ENCODE results near the gene KRTAP5-8.
"Not testable (repeated sequence)": the region's sequence is repeated elsewhere in the genome, so short reads cannot be mapped to it uniquely, and the experiment has no call there.

The KRTAP5-8 gene

GRCh38 chr11:71534711-71535608 lies 2.9 kb upstream of the KRTAP5-8 start:
- not testable (repeated sequence) for H3K27ac ChIP-seq (ENCODE audit: low read depth, low read length); H3K9me3 ChIP-seq (ENCODE audit: control insufficient read depth in 1 of 2, low read length in 2 of 2); H3K9ac ChIP-seq (ENCODE audit: low read depth in 1 of 2, low read length in 2 of 2); H3K4me1 ChIP-seq (ENCODE audit: control insufficient read depth in 1 of 2, insufficient read depth in 2 of 2, low read length in 2 of 2); H3K27me3 ChIP-seq (ENCODE audit: control insufficient read depth in 1 of 2, insufficient read depth in 2 of 2, low read length in 2 of 2); H3K36me3 ChIP-seq (ENCODE audit: control insufficient read depth in 1 of 2, insufficient read depth in 2 of 2, low read length in 2 of 2); H3K4me3 ChIP-seq (ENCODE audit: low read depth in 1 of 2, low read length in 2 of 2)

GRCh38 chr11:71535825-71536224 lies 2.0 kb upstream of the KRTAP5-8 start:
- Histone ChIP-seq H3K27ac (ENCODE audit: low read depth, low read length) (no peak overlapping the region), H3K9me3 (ENCODE audit: control insufficient read depth in 1 of 2, low read length in 2 of 2) (no peaks in the 10 kb centered on the region), H3K4me3 (ENCODE audit: low read depth in 1 of 2, low read length in 2 of 2) (no peak overlapping the region), H3K4me1 (ENCODE audit: control insufficient read depth in 1 of 2, insufficient read depth in 2 of 2, low read length in 2 of 2) (no peaks in the 10 kb centered on the region), H3K27me3 (ENCODE audit: control insufficient read depth in 1 of 2, insufficient read depth in 2 of 2, low read length in 2 of 2) (no peaks in the 10 kb centered on the region), H3K36me3 (ENCODE audit: control insufficient read depth in 1 of 2, insufficient read depth in 2 of 2, low read length in 2 of 2) (no peaks in the 10 kb centered on the region), H3K9ac (ENCODE audit: low read depth in 1 of 2, low read length in 2 of 2) (no peak overlapping the region)

GRCh38 chr11:71537537-71537936 lies 288 bp upstream of the KRTAP5-8 start:
- Histone ChIP-seq H3K9ac (ENCODE audit: low read depth in 1 of 2, low read length in 2 of 2) (no peak overlapping the region), H3K36me3 (ENCODE audit: control insufficient read depth in 1 of 2, insufficient read depth in 2 of 2, low read length in 2 of 2) (no peaks in the 10 kb centered on the region), H3K27ac (ENCODE audit: low read depth, low read length) (no peak overlapping the region), H3K4me1 (ENCODE audit: control insufficient read depth in 1 of 2, insufficient read depth in 2 of 2, low read length in 2 of 2) (no peaks in the 10 kb centered on the region), H3K27me3 (ENCODE audit: control insufficient read depth in 1 of 2, insufficient read depth in 2 of 2, low read length in 2 of 2) (no peaks in the 10 kb centered on the region), H3K9me3 (ENCODE audit: control insufficient read depth in 1 of 2, low read length in 2 of 2) (no peaks in the 10 kb centered on the region), H3K4me3 (ENCODE audit: low read depth in 1 of 2, low read length in 2 of 2) (no peak overlapping the region)

- Histone ChIP-seq H3K9ac (ENCODE audit: low read depth in 1 of 2, low read length in 2 of 2) (no peak overlapping the region), H3K9me3 (ENCODE audit: control insufficient read depth in 1 of 2, low read length in 2 of 2) (no peaks in the 10 kb centered on the region), H3K4me3 (ENCODE audit: low read depth in 1 of 2, low read length in 2 of 2) (no peak overlapping the region), H3K4me1 (ENCODE audit: control insufficient read depth in 1 of 2, insufficient read depth in 2 of 2, low read length in 2 of 2) (peaks cover 0 to 3% of the 10 kb centered on the region in 2 donors), H3K36me3 (ENCODE audit: control insufficient read depth in 1 of 2, insufficient read depth in 2 of 2, low read length in 2 of 2) (no peaks in the 10 kb centered on the region), H3K27me3 (ENCODE audit: control insufficient read depth in 1 of 2, insufficient read depth in 2 of 2, low read length in 2 of 2) (no peaks in the 10 kb centered on the region), H3K27ac (ENCODE audit: low read depth, low read length) (no peak overlapping the region)
These were observed 803 bp downstream of the KRTAP5-8 start for GRCh38 chr11:71538666-71538990.

GRCh38 chr11:71539017-71539416 lies 1.2 kb downstream of the KRTAP5-8 start:
- Histone ChIP-seq H3K9me3 (ENCODE audit: control insufficient read depth in 1 of 2, low read length in 2 of 2) (no peaks in the 10 kb centered on the region), H3K4me1 (ENCODE audit: control insufficient read depth in 1 of 2, insufficient read depth in 2 of 2, low read length in 2 of 2) (peaks cover 0 to 3% of the 10 kb centered on the region in 2 donors), H3K9ac (ENCODE audit: low read depth in 1 of 2, low read length in 2 of 2) (no peak overlapping the region), H3K27ac (ENCODE audit: low read depth, low read length) (no peak overlapping the region), H3K4me3 (ENCODE audit: low read depth in 1 of 2, low read length in 2 of 2) (no peak overlapping the region), H3K27me3 (ENCODE audit: control insufficient read depth in 1 of 2, insufficient read depth in 2 of 2, low read length in 2 of 2) (no peaks in the 10 kb centered on the region), H3K36me3 (ENCODE audit: control insufficient read depth in 1 of 2, insufficient read depth in 2 of 2, low read length in 2 of 2) (no peaks in the 10 kb centered on the region)

GRCh38 chr11:71539971-71540370 lies 2.1 kb downstream of the KRTAP5-8 start:
- H3K4me3 ChIP-seq (ENCODE audit: low read depth in 1 of 2, low read length in 2 of 2); H3K27me3 ChIP-seq (ENCODE audit: control insufficient read depth in 1 of 2, insufficient read depth in 2 of 2, low read length in 2 of 2); H3K36me3 ChIP-seq (ENCODE audit: control insufficient read depth in 1 of 2, insufficient read depth in 2 of 2, low read length in 2 of 2): not testable (repeated sequence)

GRCh38 chr11:71540521-71541304 lies 2.9 kb downstream of the KRTAP5-8 start:
- H3K27ac ChIP-seq (ENCODE audit: low read depth, low read length); H3K36me3 ChIP-seq (ENCODE audit: control insufficient read depth in 1 of 2, insufficient read depth in 2 of 2, low read length in 2 of 2); H3K9ac ChIP-seq (ENCODE audit: low read depth in 1 of 2, low read length in 2 of 2); H3K27me3 ChIP-seq (ENCODE audit: control insufficient read depth in 1 of 2, insufficient read depth in 2 of 2, low read length in 2 of 2); H3K4me3 ChIP-seq (ENCODE audit: low read depth in 1 of 2, low read length in 2 of 2); H3K4me1 ChIP-seq (ENCODE audit: control insufficient read depth in 1 of 2, insufficient read depth in 2 of 2, low read length in 2 of 2); H3K9me3 ChIP-seq (ENCODE audit: control insufficient read depth in 1 of 2, low read length in 2 of 2): not testable (repeated sequence)

More at GRCh38 chr11:71539971-71540370, 2.1 kb downstream of the KRTAP5-8 start:
- H3K9me3 ChIP-seq (ENCODE audit: control insufficient read depth in 1 of 2, low read length in 2 of 2); H3K9ac ChIP-seq (ENCODE audit: low read depth in 1 of 2, low read length in 2 of 2); H3K4me1 ChIP-seq (ENCODE audit: control insufficient read depth in 1 of 2, insufficient read depth in 2 of 2, low read length in 2 of 2); H3K27ac ChIP-seq (ENCODE audit: low read depth, low read length): not testable (repeated sequence)

GRCh38 chr11:71542382-71542781 lies 4.6 kb downstream of the KRTAP5-8 start:
- H3K4me3 ChIP-seq (ENCODE audit: low read depth in 1 of 2, low read length in 2 of 2), result no peak overlapping the region
- H3K9ac ChIP-seq (ENCODE audit: low read depth in 1 of 2, low read length in 2 of 2), result no peak overlapping the region
- H3K4me1 ChIP-seq (ENCODE audit: control insufficient read depth in 1 of 2, insufficient read depth in 2 of 2, low read length in 2 of 2), result peaks cover 0 to 3% of the 10 kb centered on the region in 2 donors
- H3K27ac ChIP-seq (ENCODE audit: low read depth, low read length), result no peak overlapping the region
- no peaks in the 10 kb centered on the region for H3K9me3 ChIP-seq (ENCODE audit: control insufficient read depth in 1 of 2, low read length in 2 of 2)
- H3K36me3 ChIP-seq (ENCODE audit: control insufficient read depth in 1 of 2, insufficient read depth in 2 of 2, low read length in 2 of 2), result no peaks in the 10 kb centered on the region
- no peaks in the 10 kb centered on the region for H3K27me3 ChIP-seq (ENCODE audit: control insufficient read depth in 1 of 2, insufficient read depth in 2 of 2, low read length in 2 of 2)

GRCh38 chr11:71542879-71543777 lies 5.3 kb downstream of the KRTAP5-8 start:
- Histone ChIP-seq H3K27me3 (ENCODE audit: control insufficient read depth in 1 of 2, insufficient read depth in 2 of 2, low read length in 2 of 2) (no peaks in the 10 kb centered on the region), H3K27ac (ENCODE audit: low read depth, low read length) (no peak overlapping the region), H3K4me3 (ENCODE audit: low read depth in 1 of 2, low read length in 2 of 2) (no peak overlapping the region), H3K36me3 (ENCODE audit: control insufficient read depth in 1 of 2, insufficient read depth in 2 of 2, low read length in 2 of 2) (no peaks in the 10 kb centered on the region), H3K4me1 (ENCODE audit: control insufficient read depth in 1 of 2, insufficient read depth in 2 of 2, low read length in 2 of 2) (peaks cover 0 to 3% of the 10 kb centered on the region in 2 donors), H3K9ac (ENCODE audit: low read depth in 1 of 2, low read length in 2 of 2) (no peak overlapping the region), H3K9me3 (ENCODE audit: control insufficient read depth in 1 of 2, low read length in 2 of 2) (no peaks in the 10 kb centered on the region)
